GM18502 (cell line): ENCODE measurements around the gene NFRKB.
"Not testable (repeated sequence)": the region's sequence is repeated elsewhere in the genome, so short reads cannot be mapped to it uniquely, and the experiment has no call there.

Experiments
- ATAC-seq: cut with Tn5 transposase; IDR thresholded peaks from one replicate; pipeline ENCODE4 v1.9.1; 2021; ENCODE audit warnings: mild to moderate bottlenecking; ENCODE audit not compliant: unreplicated experiment, poor library complexity

Gene NFRKB

GRCh38 chr11:129847361-129847760 lies 48.0 kb downstream of the NFRKB start:
- ATAC-seq: not testable (repeated sequence)

DNA sequence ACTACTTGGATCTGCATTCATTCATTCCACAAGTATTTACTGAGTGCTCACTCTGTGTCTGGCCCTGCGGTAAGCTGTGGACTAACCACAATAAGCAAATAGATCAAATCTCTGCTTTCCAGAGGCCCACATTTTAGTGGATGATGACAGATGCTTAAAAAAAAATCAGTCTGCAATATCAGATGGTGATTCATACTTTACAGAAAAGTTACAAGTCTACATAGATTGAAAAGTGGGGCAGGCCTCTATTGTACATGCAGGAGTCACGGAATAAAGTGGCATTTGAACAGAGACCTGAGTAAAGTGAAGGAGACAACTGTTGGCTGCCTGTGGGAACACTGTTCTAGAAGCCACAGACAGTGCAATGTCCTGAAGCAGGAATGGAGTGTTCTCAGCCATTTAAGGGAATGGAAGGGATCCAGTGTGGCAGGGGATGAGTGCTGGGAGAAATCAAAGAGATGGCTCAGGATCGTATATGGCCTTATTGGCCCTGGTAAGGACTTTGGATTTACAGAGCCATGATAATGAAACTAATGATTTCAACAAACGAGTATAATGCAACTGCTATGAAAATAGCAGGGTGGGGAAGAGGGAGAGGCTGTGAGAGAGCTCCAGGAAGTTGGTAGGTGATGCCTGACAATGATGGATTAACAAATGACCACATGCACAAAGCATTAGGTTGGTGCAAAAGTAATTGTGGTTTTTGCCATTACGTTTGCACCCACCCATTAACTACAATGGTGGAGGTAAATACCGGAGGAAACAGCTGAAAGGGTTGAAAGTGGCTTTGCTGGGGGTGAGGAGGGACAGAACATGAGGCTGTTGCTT lies 48.7 kb downstream of the NFRKB start:
- ATAC-seq: no peak
